ENCODE measurements around the gene ADCY5. TPM values are rescaled to one million over a fixed set of nuclear protein-coding genes. Genes with fewer than 3 reads are reported as not detected.

Gene ADCY5
- total RNA-seq, 2 donors from 2014 or later: 5.6 to 7.8 TPM

GRCh38 chr3:123397921-123398785 lies 50.7 kb downstream of the ADCY5 start:
- Histone ChIP-seq H3K4me1 (no peaks in the 10 kb centered on the region), H3K27me3 (no peaks in the 10 kb centered on the region), H3K4me3 (no peak overlapping the region), H3K27ac (no peak overlapping the region), H3K9me3 (no peaks in the 10 kb centered on the region), H3K9ac (ENCODE audit: low read depth in 2 of 2, low read length in 2 of 2) (no peak overlapping the region), H3K36me3 (no peaks in the 10 kb centered on the region)
- intact Hi-C loops (cut with DNase I): no loop called here
- DNase-seq: no peak
- no peak for TF ChIP-seq CTCF (IDR thresholded peaks at IDR 0.05)

GRCh38 chr3:123397050-123397590 lies 51.8 kb downstream of the ADCY5 start:
- no peak overlapping the region for H3K4me3 ChIP-seq
- H3K4me1 ChIP-seq: no peaks in the 10 kb centered on the region
- no peaks in the 10 kb centered on the region for H3K36me3 ChIP-seq
- DNase-seq: no peak
- intact Hi-C loops (cut with DNase I): no loop called here
- TF ChIP-seq CTCF (IDR thresholded peaks at IDR 0.05): no peak
- H3K9ac ChIP-seq (ENCODE audit: low read depth in 2 of 2, low read length in 2 of 2): no peak overlapping the region
- H3K27ac ChIP-seq: no peak overlapping the region
- H3K27me3 ChIP-seq: no peaks in the 10 kb centered on the region
- H3K9me3 ChIP-seq: no peaks in the 10 kb centered on the region

- no peaks in the 10 kb centered on the region for H3K9me3 ChIP-seq
- no peak for DNase-seq
- no peaks in the 10 kb centered on the region for H3K36me3 ChIP-seq
- no peak overlapping the region for H3K9ac ChIP-seq (ENCODE audit: low read depth in 2 of 2, low read length in 2 of 2)
- H3K27me3 ChIP-seq: no peaks in the 10 kb centered on the region
- intact Hi-C loops (cut with DNase I): no loop called here
- no peak overlapping the region for H3K4me3 ChIP-seq
- H3K27ac ChIP-seq: no peak overlapping the region
- TF ChIP-seq CTCF (IDR thresholded peaks at IDR 0.05): no peak
- no peaks in the 10 kb centered on the region for H3K4me1 ChIP-seq
Measured at GRCh38 chr3:123396171-123397049, 52.5 kb downstream of the ADCY5 start.

- no peaks in the 10 kb centered on the region for H3K9me3 ChIP-seq
- H3K27ac ChIP-seq: no peak overlapping the region
- H3K4me3 ChIP-seq: no peak overlapping the region
- H3K27me3 ChIP-seq: no peaks in the 10 kb centered on the region
- intact Hi-C loops (cut with DNase I): no loop called here
- no peaks in the 10 kb centered on the region for H3K36me3 ChIP-seq
- no peaks in the 10 kb centered on the region for H3K4me1 ChIP-seq
- no peak overlapping the region for H3K9ac ChIP-seq (ENCODE audit: low read depth in 2 of 2, low read length in 2 of 2)
- DNase-seq: no peak
- TF ChIP-seq CTCF (IDR thresholded peaks at IDR 0.05): no peak
Measured at GRCh38 chr3:123395235-123395634, 53.7 kb downstream of the ADCY5 start.

GRCh38 chr3:123394391-123395020 lies 54.4 kb downstream of the ADCY5 start:
- Histone ChIP-seq H3K4me1 (no peaks in the 10 kb centered on the region), H3K9ac (ENCODE audit: low read depth in 2 of 2, low read length in 2 of 2) (no peak overlapping the region), H3K4me3 (no peak overlapping the region), H3K36me3 (no peaks in the 10 kb centered on the region), H3K27me3 (no peaks in the 10 kb centered on the region), H3K27ac (no peak overlapping the region), H3K9me3 (no peaks in the 10 kb centered on the region)
- intact Hi-C loops (cut with DNase I): no loop called here
- TF ChIP-seq CTCF (IDR thresholded peaks at IDR 0.05): no peak
- no peak for DNase-seq
